ES-I3 (cell line): ENCODE data around the gene EIF4E2.

Experiments
- H3K36me3 ChIP-seq: 2 replicates; pipeline ENCODE4 v1.6.1; 2013; ENCODE audit warnings: mild to moderate bottlenecking, low read length, control low read depth, moderate library complexity; ENCODE audit not compliant: insufficient read depth
- H3K4me1 ChIP-seq: 2 replicates; pipeline ENCODE4 v1.6.1; 2013; ENCODE audit warnings: mild to moderate bottlenecking, control low read depth, low read length; ENCODE audit not compliant: insufficient read depth
- H3K9ac ChIP-seq: 2 replicates; pipeline ENCODE4 v1.6.1; 2013; ENCODE audit warnings: low read depth, mild to moderate bottlenecking, low read length, moderate library complexity
- H3K9me3 ChIP-seq: 2 replicates; pipeline ENCODE4 v1.6.1; 2013; ENCODE audit warnings: mild to moderate bottlenecking, low read length, moderate library complexity; ENCODE audit not compliant: control insufficient read depth, insufficient read depth

Gene EIF4E2

GRCh38 chr2:232598293-232598692 lies 47.8 kb downstream of the EIF4E2 start:
- peaks cover 5% of the 10 kb centered on the region; the same call in 1 of the 2 replicates for H3K4me1 ChIP-seq
- no peaks in the 10 kb centered on the region for H3K36me3 ChIP-seq
- no peak overlapping the region for H3K9ac ChIP-seq
- no peaks in the 10 kb centered on the region for H3K9me3 ChIP-seq

DNA sequence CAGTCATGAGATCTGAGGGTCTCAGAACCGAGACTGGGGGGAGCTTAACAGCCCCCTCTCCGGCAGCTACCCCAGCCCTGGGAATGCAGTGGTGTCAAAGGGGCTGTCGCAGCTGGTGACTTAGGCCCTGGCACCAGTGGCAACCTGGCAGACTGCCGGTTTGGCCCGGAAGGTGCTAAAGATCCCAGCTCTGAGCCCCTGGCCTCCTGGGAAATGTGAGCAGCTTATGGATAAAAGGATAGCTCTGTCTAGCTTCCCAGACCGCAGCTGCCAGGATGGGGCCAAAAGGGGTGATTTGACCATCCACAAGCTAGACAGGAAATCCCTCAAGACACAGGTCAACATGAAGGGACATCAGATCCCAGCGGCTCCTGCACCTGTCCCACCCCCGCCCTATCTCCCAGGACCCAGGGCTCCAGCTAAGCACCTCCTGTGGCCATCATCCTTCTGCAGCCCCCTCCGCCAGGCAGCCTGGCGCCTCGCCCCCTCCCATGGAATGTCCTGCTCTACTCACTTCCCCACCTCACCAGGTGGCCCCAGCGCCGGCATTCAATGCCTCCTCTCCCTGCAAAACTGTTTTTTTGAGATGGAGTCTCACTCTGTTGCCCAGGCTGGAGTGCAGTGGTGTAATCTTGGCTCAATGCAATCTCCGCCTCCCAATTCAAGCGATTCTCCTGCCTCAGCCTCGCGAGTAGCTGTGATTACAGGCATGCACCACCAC lies 49.7 kb downstream of the EIF4E2 start:
- Histone ChIP-seq H3K9ac (no peak overlapping the region), H3K4me1 (peaks cover 5% of the 10 kb centered on the region; the same call in 1 of the 2 replicates), H3K9me3 (no peaks in the 10 kb centered on the region), H3K36me3 (no peaks in the 10 kb centered on the region)

GRCh38 chr2:232603283-232603682 lies 52.8 kb downstream of the EIF4E2 start:
- H3K9me3 ChIP-seq: no peaks in the 10 kb centered on the region
- no peak overlapping the region for H3K9ac ChIP-seq
- no peaks in the 10 kb centered on the region for H3K36me3 ChIP-seq
- H3K4me1 ChIP-seq: peaks cover 2% of the 10 kb centered on the region; the same call in 1 of the 2 replicates

DNA sequence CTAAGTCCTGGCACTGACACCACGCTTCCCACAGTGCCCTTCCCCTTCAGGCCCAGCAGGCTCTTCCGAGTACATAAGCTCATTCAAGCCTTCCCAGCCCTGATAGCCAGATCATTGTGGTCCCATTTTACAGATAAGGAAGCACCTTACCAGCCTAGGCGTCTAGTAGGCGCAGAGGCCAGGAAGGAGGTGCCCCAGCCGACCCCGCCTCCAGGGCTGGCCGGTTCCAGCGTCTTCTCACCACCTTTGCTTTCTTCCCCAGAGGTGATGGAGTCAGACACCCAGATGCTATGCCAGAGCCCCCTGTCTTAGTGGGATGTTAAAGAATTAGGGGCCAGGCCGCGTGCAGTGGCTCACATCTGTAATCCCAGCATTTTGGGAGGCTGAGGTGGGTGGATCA lies 54.0 kb downstream of the EIF4E2 start:
- Histone ChIP-seq H3K9me3 (no peaks in the 10 kb centered on the region), H3K4me1 (no peaks in the 10 kb centered on the region), H3K9ac (no peak overlapping the region), H3K36me3 (no peaks in the 10 kb centered on the region)

GRCh38 chr2:232607011-232607410 lies 56.5 kb downstream of the EIF4E2 start:
- Histone ChIP-seq H3K9me3 (no peaks in the 10 kb centered on the region), H3K36me3 (no peaks in the 10 kb centered on the region), H3K9ac (no peak overlapping the region)

DNA sequence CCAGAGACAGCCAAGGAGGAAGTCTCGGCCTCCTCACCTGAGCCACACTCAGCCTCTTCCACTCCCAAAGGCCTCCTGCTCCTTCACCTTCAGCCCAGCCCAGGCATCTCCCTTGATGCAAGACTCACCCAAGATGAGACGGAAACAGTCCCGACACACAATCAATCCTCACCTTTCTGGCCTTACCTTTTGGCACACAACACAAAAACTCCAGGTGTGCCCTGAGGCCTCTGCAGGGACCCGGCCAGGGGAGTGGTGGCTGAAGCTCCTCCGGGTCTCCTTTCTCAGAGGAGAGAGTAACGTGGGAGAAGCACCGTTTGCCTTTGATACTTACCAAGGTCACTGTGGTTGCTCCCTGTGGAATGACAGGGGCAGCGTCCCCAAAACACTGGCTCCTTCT lies 59.1 kb downstream of the EIF4E2 start:
- H3K9me3 ChIP-seq: no peaks in the 10 kb centered on the region
- H3K9ac ChIP-seq: no peak overlapping the region
- H3K36me3 ChIP-seq: no peaks in the 10 kb centered on the region
- H3K4me1 ChIP-seq: no peaks in the 10 kb centered on the region; the same call in 1 of the 2 replicates

More at GRCh38 chr2:232607011-232607410, 56.5 kb downstream of the EIF4E2 start:
- no peaks in the 10 kb centered on the region; the same call in 1 of the 2 replicates for H3K4me1 ChIP-seq

- Histone ChIP-seq H3K9me3 (no peaks in the 10 kb centered on the region), H3K4me1 (no peaks in the 10 kb centered on the region; the same call in 1 of the 2 replicates), H3K9ac (no peak overlapping the region), H3K36me3 (no peaks in the 10 kb centered on the region)
Measured at GRCh38 chr2:232610081-232610480, 59.6 kb downstream of the EIF4E2 start.

DNA sequence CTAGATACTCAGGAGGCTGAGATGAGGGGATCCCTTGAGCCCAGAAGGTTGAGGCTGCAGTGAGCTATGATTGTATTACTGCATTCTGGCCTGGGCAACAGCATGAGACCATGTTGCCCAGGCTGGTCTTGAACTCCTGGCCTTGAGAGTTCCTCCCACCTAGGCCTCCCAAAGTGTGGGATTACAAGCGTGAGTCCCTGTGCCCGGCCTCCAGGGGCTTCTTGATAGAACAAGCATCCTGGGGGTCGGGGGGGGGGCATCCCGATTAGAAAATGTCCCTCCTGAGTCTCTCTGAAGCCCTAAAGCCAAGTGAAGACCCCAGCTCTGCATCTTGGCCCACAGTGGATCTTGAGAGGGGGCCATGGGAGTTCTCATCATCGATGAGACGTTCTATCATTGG lies 60.6 kb downstream of the EIF4E2 start:
- Histone ChIP-seq H3K36me3 (no peaks in the 10 kb centered on the region), H3K4me1 (no peaks in the 10 kb centered on the region; the same call in 1 of the 2 replicates), H3K9me3 (no peaks in the 10 kb centered on the region), H3K9ac (no peak overlapping the region)

GRCh38 chr2:232611559-232612218 lies 61.2 kb downstream of the EIF4E2 start:
- Histone ChIP-seq H3K36me3 (no peaks in the 10 kb centered on the region), H3K9ac (no peak overlapping the region), H3K4me1 (no peaks in the 10 kb centered on the region; the same call in 1 of the 2 replicates), H3K9me3 (no peaks in the 10 kb centered on the region)

DNA sequence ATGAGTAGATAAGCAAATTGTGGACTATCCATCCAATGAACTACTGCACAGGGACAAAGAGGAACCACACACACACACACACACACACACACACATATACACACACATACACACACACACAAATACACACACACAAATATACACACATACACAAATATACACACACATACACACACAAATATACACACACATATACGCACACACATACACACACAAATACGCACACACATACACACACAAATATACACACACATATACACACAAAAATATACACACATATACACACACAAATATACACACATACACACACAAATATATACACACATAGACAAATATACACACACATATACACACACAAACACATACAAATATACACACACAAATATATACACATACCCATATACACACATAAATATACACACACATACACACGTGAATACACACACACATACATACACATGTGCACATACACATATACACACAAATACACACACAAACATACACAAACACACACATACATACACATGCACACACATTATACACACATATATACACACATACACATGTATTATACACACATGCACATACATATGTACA lies 63.1 kb downstream of the EIF4E2 start:
- no peaks in the 10 kb centered on the region; the same call in 1 of the 2 replicates for H3K4me1 ChIP-seq
- no peaks in the 10 kb centered on the region for H3K36me3 ChIP-seq
- H3K9me3 ChIP-seq: no peaks in the 10 kb centered on the region
- no peak overlapping the region for H3K9ac ChIP-seq

DNA sequence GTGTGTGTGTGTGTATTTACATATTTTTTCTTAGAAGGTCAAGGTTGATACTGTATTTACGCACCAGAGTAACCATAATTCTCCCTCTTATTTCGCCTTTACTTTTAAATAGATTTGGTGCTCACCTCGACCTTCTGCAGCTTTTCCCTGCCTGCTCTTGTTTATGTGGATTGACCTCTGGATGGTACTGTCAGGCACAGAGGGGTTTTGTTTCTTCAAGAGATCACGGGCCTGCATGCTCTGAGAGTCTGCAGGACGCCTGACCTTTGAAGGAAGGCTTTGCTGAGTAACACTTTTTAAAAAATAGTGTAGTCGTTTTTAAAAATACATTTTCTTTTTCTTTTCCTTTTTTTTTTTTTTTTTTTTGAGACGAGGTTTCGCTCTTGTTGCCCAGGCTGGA lies 64.8 kb downstream of the EIF4E2 start:
- no peaks in the 10 kb centered on the region; the same call in 1 of the 2 replicates for H3K4me1 ChIP-seq
- no peaks in the 10 kb centered on the region for H3K9me3 ChIP-seq
- H3K9ac ChIP-seq: no peak overlapping the region
- no peaks in the 10 kb centered on the region for H3K36me3 ChIP-seq
